GM10248 (cell line): ENCODE results near the gene THSD7A.

Experiments used
- CTCF ChIA-PET: fragments of 300-600 bp; sonication (Branson Sonifier 250); formaldehyde crosslinking; extraction: SDS; loops from one replicate; lab custom pipeline; 2021; ENCODE audit warnings: antibody characterized with exemption; lab: Yijun Ruan, JAX
- POLR2A ChIA-PET: fragments of 350-650 bp; sonication (Branson Sonifier 250); formaldehyde crosslinking; extraction: SDS; loops from one replicate; lab custom pipeline; 2020; ENCODE audit warnings: antibody characterized with exemption; lab: Yijun Ruan, JAX
- DNase-seq: peaks from one replicate; pipeline ENCODE4 v3.0.0; 2012; ENCODE audit errors: extremely low spot score
- CTCF ChIP-seq: IDR thresholded peaks from 2 replicates; pipeline ENCODE4 v1.5.1; 2012; ENCODE audit warnings: mild to moderate bottlenecking, low read depth; ENCODE audit errors: extremely low read depth, missing control alignments, control extremely low read depth

THSD7A gene

GRCh38 chr7:11668727-11669126, 163.3 kb downstream of the THSD7A start:
- POLR2A ChIA-PET, result no interaction called here
- DNase-seq, result no peak
- no peak for TF ChIP-seq CTCF
- CTCF ChIA-PET, result no interaction called here

GRCh38 chr7:11667810-11668185, 164.2 kb downstream of the THSD7A start:
- ChIA-PET POLR2A (no interaction called here), CTCF (no interaction called here)
- DNase-seq, result no peak
- TF ChIP-seq CTCF, result no peak

- TF ChIP-seq CTCF, result no peak
- ChIA-PET POLR2A (no interaction called here), CTCF (no interaction called here)
- no peak for DNase-seq
Observed at GRCh38 chr7:11667071-11667809, 164.8 kb downstream of the THSD7A start.

GRCh38 chr7:11665357-11665756, 166.6 kb downstream of the THSD7A start:
- ChIA-PET POLR2A (interaction anchor here (0.6 kb wide), 1 partner anchor 53 kb away, joined by 3 read pairs; no protein-coding TSS in a partner anchor), CTCF (interaction anchor here (1.6 kb wide), 1 partner anchor 12 kb away, joined by 5 read pairs; no protein-coding TSS in a partner anchor)
- DNase-seq, result no peak
- no peak for TF ChIP-seq CTCF

- no peak for TF ChIP-seq CTCF
- POLR2A ChIA-PET, result no interaction called here
- CTCF ChIA-PET, result interaction anchor here (0.6 to 1.2 kb wide), 2 partner anchors 9 to 26 kb away, joined by 3 read pairs; no protein-coding TSS in a partner anchor
- DNase-seq, result no peak
Observed at GRCh38 chr7:11655642-11656041, 176.4 kb downstream of the THSD7A start.

GRCh38 chr7:11655163-11655562, 176.8 kb downstream of the THSD7A start:
- TF ChIP-seq CTCF, result no peak
- CTCF ChIA-PET, result interaction anchor here (0.6 to 1.2 kb wide), 2 partner anchors 9 to 25 kb away, joined by 3 read pairs; no protein-coding TSS in a partner anchor
- no peak for DNase-seq
- POLR2A ChIA-PET, result no interaction called here
